ENCODE results near the gene APBA2.

- TF ChIP-seq CTCF (IDR thresholded peaks at IDR 0.05), result no peak
- TF ChIP-seq POLR2AphosphoS5 (IDR thresholded peaks at IDR 0.05; ENCODE audit: insufficient read depth in 1 of 2, low read depth in 1 of 2), result no peak
- no peak for TF ChIP-seq POLR2A (IDR thresholded peaks at IDR 0.05)
Observed at GRCh38 chr15:29110176-29110575, 224.4 kb downstream of the APBA2 start.
